RWPE1 (cell line): ENCODE data around the gene NIN.

Experiments used
- CTCF ChIA-PET: fragments of 350-600 bp; sonication (Branson Sonifier 250); formaldehyde crosslinking; extraction: SDS; loops from one replicate; lab custom pipeline; 2021; lab: Yijun Ruan, JAX
- POLR2A ChIA-PET: fragments of 400-600 bp; formaldehyde crosslinking; extraction: SDS; loops from one replicate; lab custom pipeline; 2020; ENCODE audit warnings: antibody characterized with exemption; ENCODE audit not compliant: low non-redundant PET; lab: Yijun Ruan, JAX
- DNase-seq: peaks from one replicate; pipeline ENCODE4 v3.0.0; 2012; ENCODE audit warnings: low spot score
- H3K27ac ChIP-seq: fragments of 450-650 bp; 2 replicates; pipeline ENCODE4 v1.5.1; 2017
- CTCF ChIP-seq: fragments of 450-650 bp; conservative IDR thresholded peaks from 2 replicates; pipeline ENCODE4 v1.5.1; 2017; ENCODE audit warnings: low read depth, mild to moderate bottlenecking

Gene NIN

DNA sequence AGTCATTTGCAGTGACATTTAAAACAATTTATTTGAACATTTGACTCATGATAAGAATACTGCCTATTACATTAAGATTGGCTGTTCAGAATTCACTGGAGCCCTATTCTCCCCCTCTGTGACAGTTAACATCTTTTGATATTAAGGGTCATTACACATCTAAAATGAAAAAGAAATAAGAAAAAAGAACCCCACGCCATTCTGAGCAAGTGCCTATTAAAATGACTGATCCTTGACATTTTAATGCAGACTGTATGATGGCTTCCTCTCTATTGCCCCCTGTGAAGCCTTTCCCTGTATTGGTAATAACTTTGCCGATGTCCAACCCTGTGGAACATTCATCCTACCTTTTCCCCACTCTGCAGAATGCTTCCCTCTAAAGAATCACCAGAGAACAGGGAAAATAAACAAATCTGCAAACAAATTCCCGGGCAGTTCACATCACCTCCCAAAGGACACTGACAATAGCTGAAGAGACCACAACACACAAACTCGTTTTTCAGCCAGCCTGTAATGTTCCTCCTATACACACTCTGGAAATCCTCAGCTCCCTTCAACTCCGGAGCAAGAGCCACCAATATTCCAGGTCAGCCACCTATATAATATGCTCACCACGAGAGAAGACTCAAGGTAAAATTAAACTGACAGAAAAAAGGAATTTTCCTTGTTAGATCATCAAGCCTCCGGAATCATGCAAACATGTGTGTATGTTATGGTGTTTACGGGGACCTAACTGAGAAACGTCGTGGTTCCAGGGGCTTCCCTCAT lies 2.1 kb downstream of the NIN start:
- H3K27ac ChIP-seq, result no peak overlapping the region
- ChIA-PET CTCF (interaction anchor here (0.6 to 1.2 kb wide), 3 partner anchors 32 to 127 kb away, joined by 3 to 6 read pairs (median 5); no protein-coding TSS in a partner anchor), POLR2A (no interaction called here)
- no peak for TF ChIP-seq CTCF
- no peak for DNase-seq

DNA sequence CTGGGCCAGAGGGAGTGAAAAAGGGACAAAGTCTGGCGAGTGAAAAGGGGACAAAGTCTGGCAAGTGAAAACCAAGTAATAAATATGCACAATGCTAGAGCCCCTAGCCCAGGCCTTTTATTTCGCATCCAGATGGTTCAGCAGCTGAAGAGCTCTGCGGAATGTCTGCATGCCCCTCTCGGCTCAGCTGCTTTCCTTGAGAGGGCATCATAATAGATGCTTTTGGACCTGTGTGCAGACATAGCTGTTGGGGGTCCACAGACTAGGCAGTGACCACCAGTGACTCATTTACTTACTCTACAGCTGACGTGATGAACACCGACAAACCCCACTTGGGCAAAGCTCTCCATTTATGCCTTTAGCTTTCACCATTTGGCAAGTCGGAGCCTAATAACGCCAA lies 4.3 kb downstream of the NIN start:
- POLR2A ChIA-PET, result no interaction called here
- no peak for DNase-seq
- no peak overlapping the region for H3K27ac ChIP-seq
- no peak for TF ChIP-seq CTCF
- CTCF ChIA-PET, result interaction anchor here (0.6 to 1.1 kb wide), 2 partner anchors 20 to 298 kb away, joined by 3 to 4 read pairs; no protein-coding TSS in a partner anchor

DNA sequence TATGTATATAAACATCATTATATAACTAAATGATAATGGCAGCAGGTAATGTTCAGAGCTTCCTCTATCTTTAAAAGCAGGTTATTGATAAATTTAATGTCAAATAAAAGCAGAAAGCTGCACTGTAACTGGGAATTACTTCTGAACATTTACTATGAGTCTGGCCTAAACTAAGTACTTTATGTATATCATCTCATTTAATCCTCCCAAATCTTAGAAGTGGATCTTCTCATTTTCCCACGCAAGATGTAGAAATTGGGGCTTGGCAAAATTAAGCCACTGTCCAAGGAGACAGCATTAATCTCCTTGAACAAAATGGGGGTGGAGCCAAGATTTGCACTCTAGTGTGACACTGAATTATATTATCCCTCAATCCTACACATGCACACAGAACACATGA lies 5.7 kb downstream of the NIN start:
- DNase-seq, result no peak
- no peak for TF ChIP-seq CTCF
- ChIA-PET CTCF (no interaction called here), POLR2A (no interaction called here)
- no peak overlapping the region for H3K27ac ChIP-seq

DNA sequence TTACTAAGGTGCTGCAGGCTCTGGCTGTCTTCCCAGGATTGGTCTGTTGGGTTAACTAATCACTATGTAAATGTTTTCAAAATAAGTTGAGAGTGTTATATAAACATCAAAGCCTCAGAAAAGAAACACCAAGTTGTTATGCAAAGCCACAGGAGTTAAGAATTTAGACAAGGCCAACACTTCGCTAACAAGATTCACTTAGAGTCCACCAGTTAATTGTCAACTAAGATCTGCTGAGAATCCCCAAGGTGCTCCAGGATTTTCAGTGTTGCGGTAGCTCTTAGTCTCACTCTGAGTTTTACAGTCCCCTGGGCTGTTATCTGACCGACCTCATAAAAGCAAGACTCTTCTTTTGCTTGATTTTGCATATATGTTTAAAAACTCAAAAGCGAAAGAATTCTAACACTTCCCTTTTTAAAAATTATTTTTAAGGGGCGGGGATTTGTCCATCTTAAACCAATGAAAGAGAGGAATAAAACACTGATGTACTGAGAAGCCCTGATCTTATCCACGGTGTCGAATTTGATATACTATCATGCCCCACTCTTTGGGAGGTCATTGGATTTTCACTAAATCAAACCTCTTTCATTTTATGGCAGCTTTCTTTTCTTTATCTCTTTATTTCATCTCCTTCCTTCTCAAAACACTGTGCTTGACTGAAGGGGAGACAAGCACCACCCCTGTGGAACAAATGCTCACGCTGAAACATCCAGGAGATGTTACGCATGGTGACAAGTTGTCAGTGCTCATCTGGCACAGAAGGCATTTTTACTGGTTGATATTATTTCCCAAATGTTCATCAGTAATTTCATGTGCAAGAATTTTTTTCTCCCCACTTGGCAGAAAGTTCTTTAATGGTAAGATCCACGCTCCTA lies 7.0 kb downstream of the NIN start:
- DNase-seq, result no peak
- ChIA-PET CTCF (interaction anchor here (0.6 to 0.8 kb wide), 2 partner anchors 12 to 47 kb away, joined by 4 read pairs; no protein-coding TSS in a partner anchor), POLR2A (no interaction called here)

DNA sequence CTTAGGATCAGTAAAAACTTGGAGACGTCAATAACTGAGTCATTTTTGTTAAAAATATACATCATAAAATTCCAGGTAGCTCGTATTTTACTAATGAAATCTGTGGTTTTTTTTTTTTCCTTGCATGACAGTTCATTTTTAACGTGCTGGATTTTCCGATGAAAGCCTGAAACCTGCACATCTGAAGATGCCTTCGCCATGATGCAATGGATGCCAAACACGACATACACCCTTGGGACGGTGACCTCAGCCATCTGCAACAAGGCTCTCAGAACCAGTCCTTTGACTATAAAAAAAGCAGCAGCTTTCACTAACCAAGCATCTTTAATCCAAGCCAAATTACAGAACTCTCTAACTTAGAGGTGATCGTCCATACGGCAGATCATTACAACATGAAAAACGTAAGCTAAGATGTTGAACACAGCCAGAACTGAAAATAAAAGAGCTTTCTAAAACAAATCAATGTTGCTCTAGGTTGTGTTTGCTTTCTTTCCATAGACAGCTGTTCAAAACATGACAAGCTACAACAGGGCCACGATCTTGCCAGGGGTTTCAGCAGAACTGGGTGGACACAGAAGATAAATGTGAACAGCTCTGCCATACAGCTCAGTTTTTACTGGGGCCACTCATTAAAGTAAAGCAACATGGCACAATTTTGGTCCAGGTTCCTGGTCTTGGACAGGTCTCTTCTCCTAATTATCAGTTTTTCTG lies 7.8 kb downstream of the NIN start:
- POLR2A ChIA-PET, result no interaction called here
- H3K27ac ChIP-seq, result no peak overlapping the region
- CTCF ChIA-PET, result interaction anchor here (0.6 to 0.8 kb wide), 2 partner anchors 12 to 46 kb away, joined by 4 read pairs; no protein-coding TSS in a partner anchor
- DNase-seq, result no peak
- no peak for TF ChIP-seq CTCF

More for the DNA sequence above, 7.0 kb downstream of the NIN start:
- no peak for TF ChIP-seq CTCF
- no peak overlapping the region for H3K27ac ChIP-seq

DNA sequence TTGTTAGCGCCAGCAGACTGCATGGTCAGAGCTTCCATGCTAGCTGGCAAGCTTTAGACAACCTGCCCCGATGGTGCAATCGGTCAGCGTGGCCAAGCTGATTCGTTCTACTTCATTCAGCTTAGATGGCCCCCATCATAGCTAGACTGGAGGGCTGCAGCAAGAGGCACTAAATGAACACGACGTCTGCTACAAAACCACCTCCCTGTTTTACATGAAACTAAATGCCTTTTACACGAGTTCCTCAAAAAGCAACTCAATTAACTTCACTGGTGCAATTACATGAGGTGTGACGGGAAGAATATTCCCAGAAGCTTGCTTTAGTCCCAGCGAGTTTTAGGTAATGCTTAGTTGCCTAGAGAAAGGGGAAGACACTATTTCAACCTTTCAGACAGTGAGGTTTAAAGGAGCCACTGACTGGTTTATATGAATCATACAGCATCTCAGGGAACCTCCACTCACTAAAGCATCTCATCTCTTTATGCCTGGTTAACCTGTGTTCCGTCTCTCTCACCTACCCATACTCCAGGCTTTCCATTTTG lies 8.4 kb downstream of the NIN start:
- POLR2A ChIA-PET, result no interaction called here
- CTCF ChIA-PET, result interaction anchor here (0.5 kb wide), 1 partner anchor 914 kb away, joined by 3 read pairs; no protein-coding TSS in a partner anchor
- peak overlapping the region; percentile 22; the same call in 1 of the 2 replicates for H3K27ac ChIP-seq
- TF ChIP-seq CTCF, result no peak
- no peak for DNase-seq
